Loucy (cell line): Measurements from ENCODE around the gene TC2N.
"Not testable (repeated sequence)": the region's sequence is repeated elsewhere in the genome, so short reads cannot be mapped to it uniquely, and the experiment has no call there.

ENCODE experiments used
- H2AFZ ChIP-seq: fragments of 200-600 bp; sonication (generic); 2 replicates; pipeline ENCODE4 v1.6.0; 2016; ENCODE audit warnings: antibody characterized with exemption, mild to moderate bottlenecking, low read length, moderate library complexity
- H3F3A ChIP-seq: fragments of 200-600 bp; 2 replicates; pipeline ENCODE4 v1.6.0; 2016; ENCODE audit warnings: antibody characterized with exemption, low read depth, mild to moderate bottlenecking
- H3K27me3 ChIP-seq: fragments of 200-600 bp; sonication (generic); 2 replicates; pipeline ENCODE4 v1.6.1; 2014; ENCODE audit warnings: low read length, mild to moderate bottlenecking; ENCODE audit not compliant: insufficient read depth, poor library complexity, severe bottlenecking
- H3K36me3 ChIP-seq: fragments of 200-600 bp; sonication (generic); 2 replicates; pipeline ENCODE4 v1.6.1; 2016; ENCODE audit warnings: low read length; ENCODE audit not compliant: insufficient read depth
- H3K4me1 ChIP-seq: fragments of 200-600 bp; sonication (generic); 2 replicates; pipeline ENCODE4 v1.5.1; 2014; ENCODE audit warnings: low read length, mild to moderate bottlenecking; ENCODE audit not compliant: insufficient read depth, poor library complexity, severe bottlenecking
- H3K4me2 ChIP-seq: fragments of 200-600 bp; sonication (generic); 2 replicates; pipeline ENCODE4 v1.6.0; 2014; ENCODE audit warnings: antibody characterized with exemption, low read length, low read depth, mild to moderate bottlenecking; ENCODE audit not compliant: poor library complexity, severe bottlenecking
- H3K4me3 ChIP-seq: fragments of 200-600 bp; sonication (generic); 2 replicates; pipeline ENCODE4 v1.5.1; 2014; ENCODE audit warnings: low read length, mild to moderate bottlenecking, mixed read lengths; ENCODE audit not compliant: poor library complexity, severe bottlenecking
- H3K79me2 ChIP-seq: fragments of 200-600 bp; sonication (generic); 2 replicates; pipeline ENCODE4 v1.6.1; 2014; ENCODE audit warnings: low read length; ENCODE audit not compliant: insufficient read depth
- H3K9ac ChIP-seq: fragments of 200-600 bp; sonication (generic); 2 replicates; pipeline ENCODE4 v1.6.0; 2014; ENCODE audit warnings: mild to moderate bottlenecking, low read depth, low read length, moderate library complexity; ENCODE audit not compliant: poor library complexity, severe bottlenecking
- H3K9me2 ChIP-seq: fragments of 200-600 bp; sonication (generic); replicated peaks from 2 replicates; pipeline ENCODE4 v1.6.1; 2016; ENCODE audit warnings: low read depth, low read length, mixed read lengths
- H3K9me3 ChIP-seq: fragments of 200-600 bp; sonication (generic); 2 replicates; pipeline ENCODE4 v1.6.1; 2014; ENCODE audit warnings: mild to moderate bottlenecking, antibody characterized with exemption, low read length, low read depth; ENCODE audit not compliant: insufficient read depth
- H4K20me1 ChIP-seq: fragments of 200-600 bp; sonication (generic); 2 replicates; pipeline ENCODE4 v1.6.0; 2014; ENCODE audit warnings: antibody characterized with exemption, low read length, mild to moderate bottlenecking; ENCODE audit not compliant: insufficient read depth, poor library complexity, severe bottlenecking
- CTCF ChIP-seq: fragments of 200-600 bp; sonication (generic); conservative IDR thresholded peaks from 2 replicates; pipeline ENCODE4 v1.5.1; 2014; ENCODE audit warnings: mild to moderate bottlenecking, antibody characterized with exemption, low read length
- EZH2phosphoT487 ChIP-seq: fragments of 200-600 bp; IDR thresholded peaks from 2 replicates; pipeline ENCODE4 v1.6.1; 2018; ENCODE audit warnings: antibody characterized with exemption, mild to moderate bottlenecking, moderate library complexity, borderline replicate concordance

The TC2N gene

GRCh38 chr14:91743305-91743653 is 124.1 kb downstream of the TC2N start:
- Histone ChIP-seq H2AFZ (no peak overlapping the region), H3K4me1 (no peaks in the 10 kb centered on the region), H3K9me2 (no peaks in the 10 kb centered on the region), H3K4me2 (no peak overlapping the region), H3K9ac (no peak overlapping the region), H3F3A (no peaks in the 10 kb centered on the region), H4K20me1 (no peaks in the 10 kb centered on the region), H3K4me3 (no peak overlapping the region), H3K27me3 (no peaks in the 10 kb centered on the region), H3K36me3 (no peaks in the 10 kb centered on the region), H3K9me3 (0 out of 2 replicates have a peak, but pooled peaks cover 2% of the 10 kb centered on the region), H3K79me2 (no peaks in the 10 kb centered on the region)
- TF ChIP-seq EZH2phosphoT487 (no peak), CTCF (no peak)

DNA sequence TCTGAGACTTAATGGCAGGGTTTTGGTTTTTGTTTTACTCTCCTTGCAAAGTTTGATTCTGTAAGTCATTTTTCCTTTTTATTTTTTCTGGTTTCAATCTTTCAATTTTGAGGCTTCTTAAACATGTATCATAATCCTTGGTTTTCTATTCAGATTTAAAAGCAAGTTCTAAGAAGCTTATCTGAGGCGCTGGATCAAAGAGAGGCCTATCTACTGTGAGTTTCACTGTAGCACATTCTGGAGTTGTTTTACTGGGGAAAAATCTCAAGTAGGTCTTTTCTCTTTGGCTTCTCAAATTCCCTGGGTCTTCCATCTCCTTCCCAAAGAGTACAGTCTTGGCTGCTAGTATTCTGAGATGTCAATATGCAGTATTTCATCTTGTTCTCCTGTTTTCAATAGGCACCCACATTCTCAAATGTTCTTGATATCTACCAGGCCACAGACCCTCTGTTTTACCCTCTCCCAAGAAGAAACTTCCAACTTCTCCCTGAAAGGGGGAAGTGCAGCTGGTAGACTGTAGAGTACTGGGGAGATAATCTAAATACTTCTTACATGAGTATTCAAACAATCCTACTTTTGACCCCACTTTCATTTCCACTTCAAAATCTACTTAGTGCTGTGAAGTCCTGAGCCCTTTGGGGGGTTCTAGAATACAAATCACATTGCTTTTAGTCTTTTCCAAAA is 124.6 kb downstream of the TC2N start:
- Histone ChIP-seq H4K20me1 (no peaks in the 10 kb centered on the region), H3K4me1 (no peaks in the 10 kb centered on the region), H3K9me2 (no peaks in the 10 kb centered on the region), H3K9ac (no peak overlapping the region), H3K79me2 (no peaks in the 10 kb centered on the region), H3K9me3 (0 out of 2 replicates have a peak, but pooled peaks cover 2% of the 10 kb centered on the region), H3F3A (no peaks in the 10 kb centered on the region), H3K27me3 (no peaks in the 10 kb centered on the region), H3K4me3 (no peak overlapping the region), H2AFZ (no peak overlapping the region), H3K36me3 (no peaks in the 10 kb centered on the region), H3K4me2 (no peak overlapping the region)
- TF ChIP-seq EZH2phosphoT487 (no peak), CTCF (no peak)

- H3K4me2 ChIP-seq, H3K4me3 ChIP-seq, H3F3A ChIP-seq, H3K9me2 ChIP-seq, H3K4me1 ChIP-seq, H3K9me3 ChIP-seq, H3K9ac ChIP-seq, H2AFZ ChIP-seq, H3K79me2 ChIP-seq, H4K20me1 ChIP-seq, H3K27me3 ChIP-seq, H3K36me3 ChIP-seq: not testable (repeated sequence)
Measured at GRCh38 chr14:91739867-91740266, 127.5 kb downstream of the TC2N start.

DNA sequence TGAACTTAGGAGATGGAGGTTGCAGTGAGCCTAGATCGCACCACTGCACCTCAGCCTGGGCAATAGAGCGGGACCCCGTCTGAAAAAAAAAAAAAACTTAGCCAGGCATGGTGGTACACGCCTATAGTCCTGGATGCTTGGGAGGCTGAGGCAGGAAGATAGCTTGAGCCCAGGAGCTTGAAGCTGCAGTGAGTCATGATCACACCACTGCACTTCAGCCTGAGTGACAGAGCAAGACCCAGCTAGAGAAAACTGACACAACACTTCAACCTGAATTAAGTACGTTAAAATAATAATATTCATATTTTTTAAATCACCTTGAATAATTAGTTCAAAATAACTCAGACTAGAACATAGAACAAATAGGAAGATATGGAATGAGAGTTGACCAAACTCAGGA is 129.7 kb downstream of the TC2N start:
- Histone ChIP-seq H3K79me2 (no peaks in the 10 kb centered on the region), H3K4me3 (no peak overlapping the region), H4K20me1 (no peaks in the 10 kb centered on the region), H2AFZ (no peak overlapping the region), H3K9ac (no peak overlapping the region), H3K36me3 (no peaks in the 10 kb centered on the region), H3K4me1 (no peaks in the 10 kb centered on the region), H3K27me3 (no peaks in the 10 kb centered on the region), H3F3A (no peaks in the 10 kb centered on the region), H3K9me3 (0 out of 2 replicates have a peak, but pooled peaks cover 2% of the 10 kb centered on the region), H3K9me2 (no peaks in the 10 kb centered on the region), H3K4me2 (no peak overlapping the region)
- TF ChIP-seq CTCF (no peak), EZH2phosphoT487 (no peak)
